ENCODE data around the gene PAGR1. TPM values are rescaled to one million over a fixed set of nuclear protein-coding genes. Genes with fewer than 3 reads are reported as not detected.

PAGR1 gene
- total and polyA plus RNA-seq, 2 of the 8 experiments (the other 6 are each of a cell fraction or from before 2014, with no cell fraction given), result 35.4 to 56.4 TPM

DNA sequence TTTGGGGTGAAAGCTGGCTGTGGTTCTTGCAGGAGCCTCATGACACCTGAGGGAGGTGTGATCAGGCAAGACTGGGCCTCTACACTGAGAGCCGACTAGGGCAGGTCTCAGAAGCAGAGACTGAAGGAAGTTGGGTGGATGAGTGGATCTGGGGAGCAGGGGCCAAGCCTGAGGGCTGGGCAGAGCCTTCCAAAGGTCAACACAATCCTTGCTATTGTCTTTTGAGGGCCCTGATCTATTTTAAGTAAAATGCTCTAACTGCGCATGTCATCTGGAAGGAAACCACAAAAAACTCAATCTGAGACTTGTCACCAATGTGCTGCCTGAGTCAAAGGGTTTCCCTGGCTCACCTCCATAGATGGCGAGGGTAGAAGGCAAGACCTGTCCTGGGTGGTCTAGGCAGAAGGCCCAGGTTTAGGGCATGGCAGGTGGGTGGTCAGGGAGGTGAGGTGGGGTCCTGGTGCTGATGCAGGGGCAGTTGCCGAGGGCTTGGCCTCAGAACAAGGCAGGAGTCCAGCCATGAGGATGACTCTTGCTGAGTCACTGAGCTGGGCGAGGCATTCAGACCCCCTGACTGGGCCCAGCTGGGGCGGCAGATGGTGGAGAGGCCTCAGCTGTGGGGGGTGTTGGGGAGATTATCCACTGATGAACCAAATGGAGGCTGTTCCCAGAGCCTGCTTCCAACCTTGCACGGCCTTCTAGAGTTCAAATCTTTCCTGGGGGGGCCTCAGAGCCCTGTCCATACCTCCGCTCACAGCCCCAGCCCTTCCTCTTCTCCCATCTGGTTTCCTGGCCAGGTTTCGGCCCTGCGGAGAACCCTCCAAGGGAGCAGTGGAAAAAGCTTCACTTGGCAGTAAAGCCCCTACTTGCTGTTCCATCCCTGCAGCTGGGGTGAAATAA, 9.4 kb downstream of the PAGR1 start (continued):
- TF ChIP-seq, protein P1, sequence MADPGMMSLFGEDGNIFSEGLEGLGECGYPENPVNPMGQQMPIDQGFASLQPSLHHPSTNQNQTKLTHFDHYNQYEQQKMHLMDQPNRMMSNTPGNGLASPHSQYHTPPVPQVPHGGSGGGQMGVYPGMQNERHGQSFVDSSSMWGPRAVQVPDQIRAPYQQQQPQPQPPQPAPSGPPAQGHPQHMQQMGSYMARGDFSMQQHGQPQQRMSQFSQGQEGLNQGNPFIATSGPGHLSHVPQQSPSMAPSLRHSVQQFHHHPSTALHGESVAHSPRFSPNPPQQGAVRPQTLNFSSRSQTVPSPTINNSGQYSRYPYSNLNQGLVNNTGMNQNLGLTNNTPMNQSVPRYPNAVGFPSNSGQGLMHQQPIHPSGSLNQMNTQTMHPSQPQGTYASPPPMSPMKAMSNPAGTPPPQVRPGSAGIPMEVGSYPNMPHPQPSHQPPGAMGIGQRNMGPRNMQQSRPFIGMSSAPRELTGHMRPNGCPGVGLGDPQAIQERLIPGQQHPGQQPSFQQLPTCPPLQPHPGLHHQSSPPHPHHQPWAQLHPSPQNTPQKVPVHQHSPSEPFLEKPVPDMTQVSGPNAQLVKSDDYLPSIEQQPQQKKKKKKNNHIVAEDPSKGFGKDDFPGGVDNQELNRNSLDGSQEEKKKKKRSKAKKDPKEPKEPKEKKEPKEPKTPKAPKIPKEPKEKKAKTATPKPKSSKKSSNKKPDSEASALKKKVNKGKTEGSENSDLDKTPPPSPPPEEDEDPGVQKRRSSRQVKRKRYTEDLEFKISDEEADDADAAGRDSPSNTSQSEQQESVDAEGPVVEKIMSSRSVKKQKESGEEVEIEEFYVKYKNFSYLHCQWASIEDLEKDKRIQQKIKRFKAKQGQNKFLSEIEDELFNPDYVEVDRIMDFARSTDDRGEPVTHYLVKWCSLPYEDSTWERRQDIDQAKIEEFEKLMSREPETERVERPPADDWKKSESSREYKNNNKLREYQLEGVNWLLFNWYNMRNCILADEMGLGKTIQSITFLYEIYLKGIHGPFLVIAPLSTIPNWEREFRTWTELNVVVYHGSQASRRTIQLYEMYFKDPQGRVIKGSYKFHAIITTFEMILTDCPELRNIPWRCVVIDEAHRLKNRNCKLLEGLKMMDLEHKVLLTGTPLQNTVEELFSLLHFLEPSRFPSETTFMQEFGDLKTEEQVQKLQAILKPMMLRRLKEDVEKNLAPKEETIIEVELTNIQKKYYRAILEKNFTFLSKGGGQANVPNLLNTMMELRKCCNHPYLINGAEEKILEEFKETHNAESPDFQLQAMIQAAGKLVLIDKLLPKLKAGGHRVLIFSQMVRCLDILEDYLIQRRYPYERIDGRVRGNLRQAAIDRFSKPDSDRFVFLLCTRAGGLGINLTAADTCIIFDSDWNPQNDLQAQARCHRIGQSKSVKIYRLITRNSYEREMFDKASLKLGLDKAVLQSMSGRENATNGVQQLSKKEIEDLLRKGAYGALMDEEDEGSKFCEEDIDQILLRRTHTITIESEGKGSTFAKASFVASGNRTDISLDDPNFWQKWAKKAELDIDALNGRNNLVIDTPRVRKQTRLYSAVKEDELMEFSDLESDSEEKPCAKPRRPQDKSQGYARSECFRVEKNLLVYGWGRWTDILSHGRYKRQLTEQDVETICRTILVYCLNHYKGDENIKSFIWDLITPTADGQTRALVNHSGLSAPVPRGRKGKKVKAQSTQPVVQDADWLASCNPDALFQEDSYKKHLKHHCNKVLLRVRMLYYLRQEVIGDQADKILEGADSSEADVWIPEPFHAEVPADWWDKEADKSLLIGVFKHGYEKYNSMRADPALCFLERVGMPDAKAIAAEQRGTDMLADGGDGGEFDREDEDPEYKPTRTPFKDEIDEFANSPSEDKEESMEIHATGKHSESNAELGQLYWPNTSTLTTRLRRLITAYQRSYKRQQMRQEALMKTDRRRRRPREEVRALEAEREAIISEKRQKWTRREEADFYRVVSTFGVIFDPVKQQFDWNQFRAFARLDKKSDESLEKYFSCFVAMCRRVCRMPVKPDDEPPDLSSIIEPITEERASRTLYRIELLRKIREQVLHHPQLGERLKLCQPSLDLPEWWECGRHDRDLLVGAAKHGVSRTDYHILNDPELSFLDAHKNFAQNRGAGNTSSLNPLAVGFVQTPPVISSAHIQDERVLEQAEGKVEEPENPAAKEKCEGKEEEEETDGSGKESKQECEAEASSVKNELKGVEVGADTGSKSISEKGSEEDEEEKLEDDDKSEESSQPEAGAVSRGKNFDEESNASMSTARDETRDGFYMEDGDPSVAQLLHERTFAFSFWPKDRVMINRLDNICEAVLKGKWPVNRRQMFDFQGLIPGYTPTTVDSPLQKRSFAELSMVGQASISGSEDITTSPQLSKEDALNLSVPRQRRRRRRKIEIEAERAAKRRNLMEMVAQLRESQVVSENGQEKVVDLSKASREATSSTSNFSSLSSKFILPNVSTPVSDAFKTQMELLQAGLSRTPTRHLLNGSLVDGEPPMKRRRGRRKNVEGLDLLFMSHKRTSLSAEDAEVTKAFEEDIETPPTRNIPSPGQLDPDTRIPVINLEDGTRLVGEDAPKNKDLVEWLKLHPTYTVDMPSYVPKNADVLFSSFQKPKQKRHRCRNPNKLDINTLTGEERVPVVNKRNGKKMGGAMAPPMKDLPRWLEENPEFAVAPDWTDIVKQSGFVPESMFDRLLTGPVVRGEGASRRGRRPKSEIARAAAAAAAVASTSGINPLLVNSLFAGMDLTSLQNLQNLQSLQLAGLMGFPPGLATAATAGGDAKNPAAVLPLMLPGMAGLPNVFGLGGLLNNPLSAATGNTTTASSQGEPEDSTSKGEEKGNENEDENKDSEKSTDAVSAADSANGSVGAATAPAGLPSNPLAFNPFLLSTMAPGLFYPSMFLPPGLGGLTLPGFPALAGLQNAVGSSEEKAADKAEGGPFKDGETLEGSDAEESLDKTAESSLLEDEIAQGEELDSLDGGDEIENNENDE (IDR thresholded peaks at IDR 0.05; ENCODE audit: insufficient replicate concordance, low read length), result no peak
- TF ChIP-seq GABPA (IDR thresholded peaks at IDR 0.05; ENCODE audit: borderline replicate concordance, insufficient read depth, low read length), result no peak
- no peak for TF ChIP-seq CEBPB (IDR thresholded peaks at IDR 0.05; ENCODE audit: low read depth, low read length)
- TF ChIP-seq BACH1 (IDR thresholded peaks at IDR 0.05; ENCODE audit: low read length), result peak; percentile 54
- TF ChIP-seq CBX5 (IDR thresholded peaks at IDR 0.05; ENCODE audit: low read depth, low read length), result no peak
- TF ChIP-seq FOSL1 (IDR thresholded peaks at IDR 0.05; ENCODE audit: insufficient read depth, low read depth, low read length), result no peak
- no peak for TF ChIP-seq GTF2F1 (IDR thresholded peaks at IDR 0.05; ENCODE audit: borderline replicate concordance, low read depth, low read length)
- TF ChIP-seq TAF7 (optimal IDR thresholded peaks at IDR 0.05; ENCODE audit: borderline replicate concordance, low read depth, low read length), result no peak
